T-cell (primary cell): ENCODE results near the gene WWC2. TPM values are rescaled to one million over a fixed set of nuclear protein-coding genes. Genes with fewer than 3 reads are reported as not detected.

Experiments
- ATAC-seq, 4 experiments: fragments of 200-7000 bp in 3 of 4; fragments of 150-1000 bp in 1 of 4; cut with Tn5 transposase; replicated peaks in 1 of 4; 1 replicate in 3 of 4; 2 replicates in 1 of 4; pipeline ENCODE4 v1.10.0; 2021; ENCODE audit warnings: moderate library complexity in 3 of 4, mild to moderate bottlenecking in 2 of 4, moderate number of reproducible peaks in 1 of 4
- CTCF ChIA-PET, 2 donors: fragments of 300-600 bp; sonication (Branson Sonifier 250); formaldehyde crosslinking; loops; one replicate each; lab custom pipeline; 2022; ENCODE audit warnings: antibody characterized with exemption in 2 of 2; lab: Charles Lee
- POLR2A ChIA-PET, 2 donors: fragments of 300-600 bp; sonication (Branson Sonifier 250); formaldehyde crosslinking; loops; one replicate each; lab custom pipeline; 2022; ENCODE audit warnings: antibody characterized with exemption in 2 of 2; lab: Charles Lee
- DNase-seq, 35 experiments: peaks; one replicate each; pipeline versions ENCODE4 v3.0.0 to v3.0.0-alpha.2; 2013 to 2023
- H3K27ac ChIP-seq: one replicate; pipeline ENCODE4 v1.5.1; 2013; ENCODE audit warnings: low read length
- H3K27me3 ChIP-seq, 2 experiments: replicated peaks in 1 of 2; 1 replicate in 1 of 2; 2 replicates in 1 of 2; pipeline versions ENCODE4 v1.6.1 to v1.7.0; 2013; ENCODE audit warnings: low read length in 1 of 2, mixed read lengths in 1 of 2; ENCODE audit not compliant: control insufficient read depth in 2 of 2, insufficient read depth in 2 of 2; ENCODE audit errors: extremely low read depth in 1 of 2
- H3K36me3 ChIP-seq, 2 donors: 1 replicate in 1 of 2; 2 replicates in 1 of 2; pipeline versions ENCODE4 v1.6.1 to v1.7.0; 2013; ENCODE audit warnings: low read length in 1 of 2; ENCODE audit not compliant: control insufficient read depth in 2 of 2, insufficient read depth in 1 of 2; ENCODE audit errors: extremely low read depth in 1 of 2
- H3K4me1 ChIP-seq, 2 experiments: 1 replicate in 1 of 2; 2 replicates in 1 of 2; pipeline versions ENCODE4 v1.6.1 to v1.7.0; 2013; ENCODE audit warnings: low read length in 2 of 2, mixed read lengths in 1 of 2; ENCODE audit not compliant: insufficient read depth in 2 of 2, control insufficient read depth in 1 of 2; ENCODE audit errors: extremely low read depth in 1 of 2
- H3K4me3 ChIP-seq, 2 donors: 1 replicate in 1 of 2; 2 replicates in 1 of 2; pipeline versions ENCODE4 v1.5.1 to v1.7.0; 2013; ENCODE audit warnings: mild to moderate bottlenecking in 2 of 2, low read length in 1 of 2, moderate library complexity in 1 of 2; ENCODE audit not compliant: control insufficient read depth in 1 of 2; ENCODE audit errors: extremely low read depth in 1 of 2
- H3K9me3 ChIP-seq: 2 replicates; pipeline ENCODE4 v1.7.0; 2013
- H3K27ac Mint-ChIP-seq, 2 donors: one replicate each; pipeline ENCODE4 v1.8.0; 2020 to 2021; ENCODE audit warnings: mild to moderate bottlenecking in 2 of 2, mixed read lengths in 2 of 2
- H3K27me3 Mint-ChIP-seq, 2 donors: one replicate each; pipeline ENCODE4 v1.8.0; 2021 to 2022; ENCODE audit warnings: mixed read lengths in 2 of 2
- H3K36me3 Mint-ChIP-seq: one replicate; pipeline ENCODE4 v1.8.0; 2021; ENCODE audit warnings: mixed read lengths
- H3K4me1 Mint-ChIP-seq, 3 donors: one replicate each; pipeline ENCODE4 v1.8.0; 2020 to 2022; ENCODE audit warnings: mixed read lengths in 3 of 3, mild to moderate bottlenecking in 1 of 3
- H3K4me3 Mint-ChIP-seq, 3 donors: one replicate each; pipeline ENCODE4 v1.8.0; 2020 to 2022; ENCODE audit warnings: mild to moderate bottlenecking in 3 of 3, mixed read lengths in 3 of 3, moderate library complexity in 3 of 3
- H3K9me3 Mint-ChIP-seq, 3 donors: one replicate each; pipeline ENCODE4 v1.8.0; 2020 to 2022; ENCODE audit warnings: mixed read lengths in 3 of 3
- WGBS: methylation state at CpG from one replicate; pipeline ENCODE4 v1.1.5; 2013; ENCODE audit warnings: missing lambda C conversion rate; ENCODE audit not compliant: insufficient coverage; 5-methylcytosine and 5-hydroxymethylcytosine counted together
- total RNA-seq, 35 experiments: library from RNA in 6 of 35; stranded (reverse) in 6 of 35; fragments of 120-200 nt in 1 of 35; gene quantifications; one replicate each; pipeline versions ENCODE4 v1.2.1 to v1.2.4 and lab custom pipeline; 2013 to 2026

WWC2 gene
- total RNA-seq, 5 donors from 2014 or later (not counting 1 experiment from before 2014, with no cell fraction given), result 5.0 to 9.1 (median 7.3) TPM

GRCh38 chr4:183335369-183335940 is 236.4 kb downstream of the WWC2 start:
- peaks cover 0 to 15% of the 10 kb centered on the region in 2 experiments for H3K27me3 ChIP-seq
- Mint-ChIP-seq H3K27me3 (peaks cover 13 to 24% of the 10 kb centered on the region in 2 donors), H3K9me3 (no peaks in the 10 kb centered on the region), H3K4me1 (peaks cover 0 to 4% (median 4%) of the 10 kb centered on the region in 3 donors), H3K36me3 (no peaks in the 10 kb centered on the region), H3K27ac (no peak overlapping the region), H3K4me3 (no peak overlapping the region)
- H3K4me3 ChIP-seq, result no peak overlapping the region
- H3K36me3 ChIP-seq, result no peaks in the 10 kb centered on the region
- POLR2A ChIA-PET, result no interaction called here
- CTCF ChIA-PET, result no interaction called here
- WGBS, result 83% methylated on average over 2 of the region's 3 CpGs
- DNase-seq (no peak), ATAC-seq (no peak)
- H3K9me3 ChIP-seq, result no peaks in the 10 kb centered on the region
- H3K27ac ChIP-seq, result no peak overlapping the region
- H3K4me1 ChIP-seq, result no peaks in the 10 kb centered on the region

- Mint-ChIP-seq H3K9me3 (no peaks in the 10 kb centered on the region), H3K27me3 (peaks cover 12 to 17% of the 10 kb centered on the region in 2 donors), H3K4me3 (no peak overlapping the region), H3K36me3 (no peaks in the 10 kb centered on the region), H3K27ac (no peak overlapping the region), H3K4me1 (peaks cover 0 to 4% (median 4%) of the 10 kb centered on the region in 3 donors)
- no peaks in the 10 kb centered on the region for H3K9me3 ChIP-seq
- no peak overlapping the region for H3K4me3 ChIP-seq
- POLR2A ChIA-PET, result no interaction called here
- WGBS, result 74% methylated on average over 3 of the region's 9 CpGs
- H3K36me3 ChIP-seq, result no peaks in the 10 kb centered on the region
- H3K4me1 ChIP-seq, result no peaks in the 10 kb centered on the region
- CTCF ChIA-PET, result no interaction called here
- H3K27me3 ChIP-seq, result peaks cover 0 to 11% of the 10 kb centered on the region in 2 experiments
- ATAC-seq (no peak), DNase-seq (no peak)
- H3K27ac ChIP-seq, result no peak overlapping the region
Observed at GRCh38 chr4:183337349-183337748, 238.3 kb downstream of the WWC2 start.

DNA sequence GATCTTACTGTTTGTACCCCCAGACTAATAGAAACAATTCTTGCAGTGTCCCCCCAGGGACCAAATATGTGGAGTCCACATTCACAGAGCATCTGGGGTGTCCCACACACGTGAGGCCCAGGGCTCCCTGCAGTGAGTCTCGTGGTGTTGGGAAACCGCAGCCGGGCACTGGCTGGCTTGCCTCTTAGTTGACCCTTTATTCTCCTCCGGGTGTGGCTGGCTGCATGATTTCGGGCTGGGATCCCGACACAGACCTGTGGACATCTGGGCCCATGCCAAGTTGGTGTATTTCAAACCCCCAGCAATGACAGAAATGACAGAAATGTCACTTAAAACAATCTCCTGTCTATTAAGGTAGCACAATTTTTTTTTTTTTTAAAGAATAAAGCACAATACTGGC is 238.8 kb downstream of the WWC2 start:
- no peak overlapping the region for H3K27ac Mint-ChIP-seq
- DNase-seq (no peak), ATAC-seq (no peak)
- no peaks in the 10 kb centered on the region for H3K9me3 Mint-ChIP-seq
- 84% methylated on average over 6 of the region's 7 CpGs for WGBS
- H3K27me3 Mint-ChIP-seq, result peaks cover 7 to 12% of the 10 kb centered on the region in 2 donors
- no peak overlapping the region for H3K4me3 ChIP-seq
- H3K27me3 ChIP-seq, result peaks cover 0 to 12% of the 10 kb centered on the region in 2 experiments
- no peaks in the 10 kb centered on the region for H3K9me3 ChIP-seq
- H3K4me1 ChIP-seq, result no peaks in the 10 kb centered on the region
- no peak overlapping the region for H3K4me3 Mint-ChIP-seq
- H3K36me3 ChIP-seq, result no peaks in the 10 kb centered on the region
- POLR2A ChIA-PET, result interaction anchor here in 1 of 2 donors (0.6 kb wide), 1 partner anchor 84 kb away, joined by 3 read pairs; no protein-coding TSS in a partner anchor
- peaks cover 0 to 4% (median 4%) of the 10 kb centered on the region in 3 donors for H3K4me1 Mint-ChIP-seq
- no peaks in the 10 kb centered on the region for H3K36me3 Mint-ChIP-seq
- CTCF ChIA-PET, result interaction anchor here in 1 of 2 donors (0.7 kb wide), 1 partner anchor 1703 kb away, joined by 5 read pairs; no protein-coding TSS in a partner anchor
- no peak overlapping the region for H3K27ac ChIP-seq

GRCh38 chr4:183342541-183343533 is 243.8 kb downstream of the WWC2 start:
- Mint-ChIP-seq H3K9me3 (no peaks in the 10 kb centered on the region), H3K27ac (no peak overlapping the region), H3K36me3 (no peaks in the 10 kb centered on the region), H3K4me1 (peaks cover 0 to 5% (median 4%) of the 10 kb centered on the region in 3 donors), H3K27me3 (peaks cover 15 to 22% of the 10 kb centered on the region in 2 donors), H3K4me3 (peak overlapping the region in 1 of 3 donors; percentile 48)
- ChIA-PET CTCF (interaction anchor here in 1 of 2 donors (0.5 to 0.7 kb wide), 2 partner anchors 63 to 68 kb away, joined by 4 to 11 read pairs; no protein-coding TSS in a partner anchor), POLR2A (no interaction called here)
- Histone ChIP-seq H3K4me3 (no peak overlapping the region), H3K9me3 (no peaks in the 10 kb centered on the region), H3K27ac (no peak overlapping the region), H3K36me3 (no peaks in the 10 kb centered on the region), H3K4me1 (no peaks in the 10 kb centered on the region), H3K27me3 (peaks cover 0 to 40% of the 10 kb centered on the region in 2 experiments)
- 18% methylated on average over 31 of the region's 40 CpGs for WGBS
- peak in 2 of 4 experiments; percentile 26 to 30 for ATAC-seq
- peak in 1 of 35 experiments; percentile 8 for DNase-seq

- 92% methylated on average over 2 of the region's 7 CpGs for WGBS
- DNase-seq (no peak), ATAC-seq (no peak)
- Mint-ChIP-seq H3K4me1 (peaks cover 0 to 6% (median 5%) of the 10 kb centered on the region in 3 donors), H3K9me3 (no peaks in the 10 kb centered on the region), H3K36me3 (no peaks in the 10 kb centered on the region), H3K4me3 (peak overlapping the region in 1 of 3 donors; percentile 48), H3K27ac (no peak overlapping the region), H3K27me3 (peaks cover 19 to 25% of the 10 kb centered on the region in 2 donors)
- Histone ChIP-seq H3K27me3 (peaks cover 0 to 48% of the 10 kb centered on the region in 2 experiments), H3K4me1 (no peaks in the 10 kb centered on the region), H3K9me3 (no peaks in the 10 kb centered on the region), H3K27ac (no peak overlapping the region), H3K36me3 (no peaks in the 10 kb centered on the region), H3K4me3 (no peak overlapping the region)
- CTCF ChIA-PET, result interaction anchor here in 1 of 2 donors (0.7 kb wide), 2 partner anchors 63 to 1013 kb away, joined by 3 read pairs; no protein-coding TSS in a partner anchor
- POLR2A ChIA-PET, result interaction anchor here in 1 of 2 donors (0.6 kb wide), 1 partner anchor 193 kb away, joined by 3 read pairs; no protein-coding TSS in a partner anchor
Observed at GRCh38 chr4:183343730-183344129, 244.7 kb downstream of the WWC2 start.
